H1 (cell line): ENCODE measurements around the gene EFCAB10. TPM values are rescaled to one million over a fixed set of nuclear protein-coding genes. Genes with fewer than 3 reads are reported as not detected.

Experiments
- HDAC2 ChIP-seq, 2 experiments: fragments of 300-600 bp in 1 of 2; sonication (generic) in 1 of 2; IDR thresholded peaks; 2 replicates each; pipeline ENCODE4 v1.6.1; 2011 to 2012; ENCODE audit warnings: low read depth in 2 of 2, low read length in 2 of 2, mild to moderate bottlenecking in 2 of 2, moderate library complexity in 2 of 2, borderline replicate concordance in 1 of 2, inconsistent platforms in 1 of 2
- TAF1 ChIP-seq: IDR thresholded peaks from 2 replicates; pipeline ENCODE4 v1.6.1; 2011; ENCODE audit warnings: mild to moderate bottlenecking, low read depth, low read length
- polyA plus RNA-seq, 7 experiments: library from polyadenylated mRNA; depleted of rRNA in 3 of 7; stranded (reverse) in 5 of 7; unstranded in 2 of 7; fragments of >200 nt in 5 of 7; fragments of 200-250 nt in 2 of 7; gene quantifications; 1 replicate in 5 of 7; 2 replicates in 1 of 7; 4 replicates in 1 of 7; pipeline versions ENCODE4 v1.2.1 to v1.2.3, GENCODE V29; 2011 to 2013; ENCODE audit warnings: missing spikeins in 2 of 7, mixed read lengths in 2 of 7
- total RNA-seq: library from RNA; stranded (reverse); fragmentation: NEBNext Ultra II Directional; extraction: Animal tissue kit (Norgen Biotek cat#: 25700); gene quantifications from 2 replicates; pipeline ENCODE4 v1.2.1, GENCODE V29; 2021

EFCAB10 gene
- total and polyA plus RNA-seq, 2 of the 8 experiments (the other 6 are each of a cell fraction or from before 2014, with no cell fraction given), result 0.80 to 3.1 TPM

DNA sequence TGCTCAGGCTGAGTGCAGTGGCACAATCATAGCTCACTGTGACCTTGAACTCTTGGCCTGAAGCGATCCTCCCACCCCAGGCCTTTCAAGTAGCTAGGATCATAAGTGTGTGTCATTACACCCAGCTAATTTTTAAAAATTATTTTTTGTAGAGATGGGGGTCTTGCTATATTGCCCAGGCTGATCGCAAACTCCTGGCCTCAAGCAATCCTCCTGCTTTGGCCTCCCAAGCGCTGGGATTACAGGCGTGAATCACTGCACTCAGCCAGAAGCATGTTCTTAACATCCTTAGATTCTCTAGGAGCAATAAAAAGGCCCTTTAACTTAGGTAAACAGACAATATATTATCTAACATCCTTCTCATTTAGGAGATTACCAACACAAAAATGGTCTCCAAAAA is 38.3 kb upstream of the EFCAB10 start (continued):
- TF ChIP-seq HDAC2 (IDR thresholded peaks at IDR 0.05; ENCODE audit: borderline replicate concordance in 1 of 2, low read depth in 2 of 2, low read length in 2 of 2) (no peak), TAF1 (no peak)
